Lower leg skin (tissue), 3 donors: ENCODE results near the gene BTBD1.

Source experiments
- POLR2A ChIP-seq, 2 donors: fragments of 450-650 bp; IDR thresholded peaks; one replicate each; pipeline ENCODE4 v1.6.1; 2016 to 2017; ENCODE audit warnings: antibody characterized with exemption in 2 of 2, mild to moderate bottlenecking in 1 of 2, moderate library complexity in 1 of 2
- TF ChIP-seq, protein P1 (sequence below), 3 donors: fragments of 450-650 bp; IDR thresholded peaks; one replicate each; pipeline ENCODE4 v1.5.1; 2016; ENCODE audit warnings: antibody characterized with exemption in 3 of 3, mild to moderate bottlenecking in 3 of 3, moderate library complexity in 2 of 3

DNA sequence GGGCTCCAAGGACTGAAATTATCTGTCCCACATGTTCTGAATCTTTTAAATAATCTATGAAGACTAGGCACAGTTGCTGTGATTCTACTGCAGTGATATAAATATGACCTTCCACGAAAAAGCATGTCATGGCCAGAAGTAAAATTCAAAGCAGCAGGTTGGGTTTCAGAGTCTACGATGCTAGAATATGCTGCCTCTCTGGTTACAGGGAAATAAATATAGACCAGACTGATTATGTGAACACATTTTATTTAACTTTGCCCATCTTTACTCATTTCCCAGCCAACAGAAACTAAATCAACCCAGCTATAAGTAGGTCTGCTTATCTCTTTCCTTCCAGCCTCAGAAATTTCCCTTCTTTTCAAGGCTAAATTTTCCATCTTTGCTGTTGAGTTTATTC lies 20.5 kb upstream of the BTBD1 start:
- TF ChIP-seq, protein P1, sequence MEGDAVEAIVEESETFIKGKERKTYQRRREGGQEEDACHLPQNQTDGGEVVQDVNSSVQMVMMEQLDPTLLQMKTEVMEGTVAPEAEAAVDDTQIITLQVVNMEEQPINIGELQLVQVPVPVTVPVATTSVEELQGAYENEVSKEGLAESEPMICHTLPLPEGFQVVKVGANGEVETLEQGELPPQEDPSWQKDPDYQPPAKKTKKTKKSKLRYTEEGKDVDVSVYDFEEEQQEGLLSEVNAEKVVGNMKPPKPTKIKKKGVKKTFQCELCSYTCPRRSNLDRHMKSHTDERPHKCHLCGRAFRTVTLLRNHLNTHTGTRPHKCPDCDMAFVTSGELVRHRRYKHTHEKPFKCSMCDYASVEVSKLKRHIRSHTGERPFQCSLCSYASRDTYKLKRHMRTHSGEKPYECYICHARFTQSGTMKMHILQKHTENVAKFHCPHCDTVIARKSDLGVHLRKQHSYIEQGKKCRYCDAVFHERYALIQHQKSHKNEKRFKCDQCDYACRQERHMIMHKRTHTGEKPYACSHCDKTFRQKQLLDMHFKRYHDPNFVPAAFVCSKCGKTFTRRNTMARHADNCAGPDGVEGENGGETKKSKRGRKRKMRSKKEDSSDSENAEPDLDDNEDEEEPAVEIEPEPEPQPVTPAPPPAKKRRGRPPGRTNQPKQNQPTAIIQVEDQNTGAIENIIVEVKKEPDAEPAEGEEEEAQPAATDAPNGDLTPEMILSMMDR (IDR thresholded peaks at IDR 0.05): no peak
- TF ChIP-seq POLR2A (IDR thresholded peaks at IDR 0.05): no peak
